PC-9 (cell line): ENCODE measurements around the gene BMP4. TPM values are rescaled to one million over a fixed set of nuclear protein-coding genes. Genes with fewer than 3 reads are reported as not detected.

Experiments
- BruUV-seq: library from RNA; stranded (reverse); fragments of 400-500 nt; replicated peaks from 2 replicates; lab custom pipeline; 2021; lab: Mats Ljungman, UMichigan
- CTCF ChIA-PET: fragments of 300-600 bp; sonication (Branson Sonifier 250); formaldehyde crosslinking; loops from one replicate; lab custom pipeline; 2022; ENCODE audit warnings: antibody characterized with exemption; lab: Charles Lee
- POLR2A ChIA-PET: fragments of 300-600 bp; sonication (Branson Sonifier 250); formaldehyde crosslinking; loops from one replicate; lab custom pipeline; 2022; ENCODE audit warnings: antibody characterized with exemption; ENCODE audit not compliant: unreplicated experiment; lab: Charles Lee
- DNase-seq, 2 experiments: peaks; one replicate each; pipeline versions ENCODE4 v3.0.0 to v3.0.0-alpha.2; 2015 to 2022; ENCODE audit warnings: mixed read lengths in 1 of 2
- H2AFZ ChIP-seq: fragments of 200-600 bp; sonication (generic); 2 replicates; pipeline ENCODE4 v1.8.1; 2017; ENCODE audit warnings: antibody characterized with exemption
- H3F3A ChIP-seq: fragments of 200-600 bp; sonication (generic); 2 replicates; pipeline ENCODE4 v1.8.1; 2017; ENCODE audit warnings: antibody characterized with exemption, mild to moderate bottlenecking, low read depth; ENCODE audit not compliant: insufficient read depth
- H3K27ac ChIP-seq: fragments of 200-600 bp; sonication (generic); 2 replicates; pipeline ENCODE4 v1.6.1; 2016; ENCODE audit warnings: mixed run types
- H3K27me3 ChIP-seq: fragments of 200-600 bp; sonication (generic); 2 replicates; pipeline ENCODE4 v1.6.1; 2016; ENCODE audit warnings: low read depth, mixed run types; ENCODE audit not compliant: insufficient read depth
- H3K36me3 ChIP-seq: fragments of 200-600 bp; sonication (generic); 2 replicates; pipeline ENCODE4 v1.6.1; 2016; ENCODE audit warnings: low read depth, mixed run types
- H3K4me1 ChIP-seq: fragments of 200-600 bp; sonication (generic); replicated peaks from 2 replicates; pipeline ENCODE4 v1.6.1; 2016; ENCODE audit warnings: mixed run types; ENCODE audit not compliant: insufficient read depth
- H3K4me2 ChIP-seq: fragments of 200-600 bp; sonication (generic); 2 replicates; pipeline ENCODE4 v1.6.1; 2017; ENCODE audit warnings: mixed run types
- H3K4me3 ChIP-seq: fragments of 200-600 bp; sonication (generic); 2 replicates; pipeline ENCODE4 v1.6.1; 2016; ENCODE audit warnings: mixed run types
- H3K79me2 ChIP-seq: fragments of 200-600 bp; sonication (generic); 2 replicates; pipeline ENCODE4 v1.6.1; 2017; ENCODE audit warnings: low read depth, mixed run types
- H3K9me2 ChIP-seq: fragments of 200-600 bp; sonication (generic); 2 replicates; pipeline ENCODE4 v1.8.1; 2017; ENCODE audit warnings: mild to moderate bottlenecking; ENCODE audit not compliant: insufficient read depth
- H3K9me3 ChIP-seq: fragments of 200-600 bp; sonication (generic); 2 replicates; pipeline ENCODE4 v1.8.1; 2016; ENCODE audit warnings: low read depth; ENCODE audit not compliant: insufficient read depth
- H4K20me1 ChIP-seq: fragments of 200-600 bp; sonication (generic); 2 replicates; pipeline ENCODE4 v1.8.1; 2017; ENCODE audit not compliant: insufficient read depth
- EZH2 ChIP-seq: fragments of 200-600 bp; sonication (generic); IDR thresholded peaks from 2 replicates; pipeline ENCODE4 v1.8.0; 2017; ENCODE audit warnings: antibody characterized with exemption, low read depth
- intact Hi-C: fragments of 100-400 bp; cut with micrococcal nuclease; formaldehyde crosslinking; loops from one replicate; pipeline ENCODE4 v1.10.0; 2022; ENCODE audit not compliant: unreplicated experiment
- total RNA-seq: library from RNA; stranded (reverse); gene quantifications from 2 replicates; pipeline ENCODE4 v1.2.3, GENCODE V29; 2021
- TF ChIP-seq, protein P1 (sequence below): fragments of 200-600 bp; sonication (generic); conservative IDR thresholded peaks from 2 replicates; pipeline ENCODE4 v1.6.1; 2017; ENCODE audit warnings: mixed run types, antibody characterized with exemption, mild to moderate bottlenecking, moderate library complexity

The BMP4 gene
- total RNA-seq, 1 experiment from 2014 or later, result 63.5 TPM

- H3K27me3 ChIP-seq, result no peaks in the 10 kb centered on the region
- H3K27ac ChIP-seq, result no peak overlapping the region
- no peaks in the 10 kb centered on the region for H3K9me3 ChIP-seq
- no peak for DNase-seq
- H3K36me3 ChIP-seq, result no peaks in the 10 kb centered on the region
- H4K20me1 ChIP-seq, result no peaks in the 10 kb centered on the region
- no peak overlapping the region for H2AFZ ChIP-seq
- H3K79me2 ChIP-seq, result no peaks in the 10 kb centered on the region
- no TSS peak for BruUV-seq
- ChIA-PET POLR2A (no interaction called here), CTCF (no interaction called here)
- no peaks in the 10 kb centered on the region for H3F3A ChIP-seq
- no peak overlapping the region for H3K4me3 ChIP-seq
- intact Hi-C loops, result no loop called here
- TF ChIP-seq, protein P1, sequence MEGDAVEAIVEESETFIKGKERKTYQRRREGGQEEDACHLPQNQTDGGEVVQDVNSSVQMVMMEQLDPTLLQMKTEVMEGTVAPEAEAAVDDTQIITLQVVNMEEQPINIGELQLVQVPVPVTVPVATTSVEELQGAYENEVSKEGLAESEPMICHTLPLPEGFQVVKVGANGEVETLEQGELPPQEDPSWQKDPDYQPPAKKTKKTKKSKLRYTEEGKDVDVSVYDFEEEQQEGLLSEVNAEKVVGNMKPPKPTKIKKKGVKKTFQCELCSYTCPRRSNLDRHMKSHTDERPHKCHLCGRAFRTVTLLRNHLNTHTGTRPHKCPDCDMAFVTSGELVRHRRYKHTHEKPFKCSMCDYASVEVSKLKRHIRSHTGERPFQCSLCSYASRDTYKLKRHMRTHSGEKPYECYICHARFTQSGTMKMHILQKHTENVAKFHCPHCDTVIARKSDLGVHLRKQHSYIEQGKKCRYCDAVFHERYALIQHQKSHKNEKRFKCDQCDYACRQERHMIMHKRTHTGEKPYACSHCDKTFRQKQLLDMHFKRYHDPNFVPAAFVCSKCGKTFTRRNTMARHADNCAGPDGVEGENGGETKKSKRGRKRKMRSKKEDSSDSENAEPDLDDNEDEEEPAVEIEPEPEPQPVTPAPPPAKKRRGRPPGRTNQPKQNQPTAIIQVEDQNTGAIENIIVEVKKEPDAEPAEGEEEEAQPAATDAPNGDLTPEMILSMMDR, result no peak
- TF ChIP-seq EZH2, result no peak
- no peaks in the 10 kb centered on the region for H3K4me1 ChIP-seq
- H3K9me2 ChIP-seq, result no peaks in the 10 kb centered on the region
- H3K4me2 ChIP-seq, result no peak overlapping the region
Measured at GRCh38 chr14:53943751-53944083, 12.9 kb downstream of the BMP4 start.

- H3K27me3 ChIP-seq, result no peaks in the 10 kb centered on the region
Measured at GRCh38 chr14:53942970-53943750, 13.5 kb downstream of the BMP4 start.

GRCh38 chr14:53938136-53938837 is 18.3 kb downstream of the BMP4 start:
- Histone ChIP-seq H3K9me2 (no peaks in the 10 kb centered on the region), H3K36me3 (no peaks in the 10 kb centered on the region), H2AFZ (no peak overlapping the region), H3K4me3 (no peak overlapping the region), H3K27ac (no peak overlapping the region), H3K79me2 (no peaks in the 10 kb centered on the region), H3K9me3 (no peaks in the 10 kb centered on the region), H3F3A (no peaks in the 10 kb centered on the region), H4K20me1 (no peaks in the 10 kb centered on the region), H3K4me2 (no peak overlapping the region), H3K27me3 (no peaks in the 10 kb centered on the region), H3K4me1 (0 out of 2 replicates have a peak, but pooled peaks cover 9% of the 10 kb centered on the region)
- intact Hi-C loops, result no loop called here
- ChIA-PET POLR2A (interaction anchor here (0.6 to 0.9 kb wide), 4 partner anchors 14 to 800 kb away, joined by 3 to 10 read pairs (median 6); no protein-coding TSS in a partner anchor), CTCF (no interaction called here)
- BruUV-seq, result no TSS peak
- TF ChIP-seq, protein P1, result no peak
- TF ChIP-seq EZH2, result no peak
- DNase-seq, result peak in 1 of 2 experiments; percentile 61

More at GRCh38 chr14:53942970-53943750, 13.5 kb downstream of the BMP4 start:
- no peaks in the 10 kb centered on the region for H3K79me2 ChIP-seq
- BruUV-seq, result no TSS peak
- no peaks in the 10 kb centered on the region for H4K20me1 ChIP-seq
- H3F3A ChIP-seq, result no peaks in the 10 kb centered on the region
- TF ChIP-seq, protein P1, result no peak
- TF ChIP-seq EZH2, result no peak
- H3K9me2 ChIP-seq, result no peaks in the 10 kb centered on the region
- H2AFZ ChIP-seq, result no peak overlapping the region
- POLR2A ChIA-PET, result no interaction called here
- H3K36me3 ChIP-seq, result no peaks in the 10 kb centered on the region
- H3K4me2 ChIP-seq, result no peak overlapping the region
- 0 out of 2 replicates have a peak, but pooled peaks cover 6% of the 10 kb centered on the region for H3K4me1 ChIP-seq
- H3K27ac ChIP-seq, result no peak overlapping the region
- CTCF ChIA-PET, result interaction anchor here (0.8 kb wide), 1 partner anchor 228 kb away, joined by 3 read pairs; no protein-coding TSS in a partner anchor
- intact Hi-C loops, result no loop called here
- no peak overlapping the region for H3K4me3 ChIP-seq
- no peak for DNase-seq
- no peaks in the 10 kb centered on the region for H3K9me3 ChIP-seq
